ENCODE measurements around the gene CDK18. TPM values are rescaled to one million over a fixed set of nuclear protein-coding genes. Genes with fewer than 3 reads are reported as not detected.

The CDK18 gene
- total and polyA plus RNA-seq, 7 donors: 1.5 to 11.9 (median 3.9) TPM

DNA sequence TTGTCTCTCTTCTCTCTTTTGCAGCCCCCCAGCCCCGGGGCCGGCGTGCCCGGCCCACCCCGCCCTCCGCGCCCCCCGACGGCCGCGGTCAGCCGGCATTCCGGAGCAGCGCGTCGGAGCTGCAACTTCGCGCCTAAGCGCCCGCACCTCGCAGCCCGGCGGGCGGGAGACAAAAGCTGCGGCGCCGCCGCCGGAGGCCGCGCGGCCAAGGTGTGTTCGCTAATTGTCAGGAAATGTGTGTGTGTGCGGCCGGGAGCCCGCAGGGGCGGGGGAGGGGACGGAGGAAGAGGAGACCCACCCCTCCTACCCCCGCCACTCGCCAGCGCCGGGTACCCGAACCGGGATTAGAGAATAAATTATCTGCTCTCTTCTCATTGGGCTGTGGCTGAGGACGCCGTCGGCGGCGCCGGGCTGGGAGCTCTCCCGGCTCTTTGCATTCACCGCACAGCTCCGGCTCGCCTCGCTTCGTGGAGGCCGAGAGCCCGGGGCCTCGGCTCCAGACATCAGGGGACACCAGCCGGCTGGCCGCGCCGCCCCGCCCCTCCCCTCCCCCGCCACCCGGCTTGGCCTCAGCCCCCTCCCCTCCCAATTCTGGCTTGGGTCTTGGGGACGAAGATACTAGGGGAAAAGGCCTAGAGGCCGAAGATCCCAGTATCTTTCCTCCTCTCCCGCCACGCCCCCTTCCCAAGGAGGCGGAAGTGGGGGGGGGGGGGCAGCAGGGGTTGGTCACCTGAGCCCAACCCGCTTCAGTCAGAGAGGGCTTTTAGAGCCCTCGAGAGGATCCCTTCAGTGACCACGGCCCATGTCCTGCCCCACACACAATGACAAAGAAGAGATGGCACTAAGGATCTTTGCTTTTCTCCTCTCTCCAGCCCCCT, 47.4 kb upstream of the CDK18 start:
- intact Hi-C loops (cut with DNase I): no loop called here
- 0 to 3% (median 2%) methylated on average over 41 to 73 of the region's 74 CpGs for WGBS, 3 donors
- no peak for TF ChIP-seq CTCF (IDR thresholded peaks at IDR 0.05)
- H3K9me3 ChIP-seq: no peaks in the 10 kb centered on the region
- DNase-seq: no peak
- H3K36me3 ChIP-seq (ENCODE audit: insufficient read depth in 1 of 2, low read depth in 1 of 2): no peaks in the 10 kb centered on the region
- no peak overlapping the region for H3K27ac ChIP-seq
- H3K27me3 ChIP-seq (ENCODE audit: insufficient read depth in 3 of 3, low read length in 2 of 3): peaks cover 0 to 90% (median 39%) of the 10 kb centered on the region in 3 donors
- ATAC-seq: no peak
- peaks cover 12% of the 10 kb centered on the region for H3K4me1 ChIP-seq
- peak overlapping the region; percentile 37 for H3K4me3 ChIP-seq

DNA sequence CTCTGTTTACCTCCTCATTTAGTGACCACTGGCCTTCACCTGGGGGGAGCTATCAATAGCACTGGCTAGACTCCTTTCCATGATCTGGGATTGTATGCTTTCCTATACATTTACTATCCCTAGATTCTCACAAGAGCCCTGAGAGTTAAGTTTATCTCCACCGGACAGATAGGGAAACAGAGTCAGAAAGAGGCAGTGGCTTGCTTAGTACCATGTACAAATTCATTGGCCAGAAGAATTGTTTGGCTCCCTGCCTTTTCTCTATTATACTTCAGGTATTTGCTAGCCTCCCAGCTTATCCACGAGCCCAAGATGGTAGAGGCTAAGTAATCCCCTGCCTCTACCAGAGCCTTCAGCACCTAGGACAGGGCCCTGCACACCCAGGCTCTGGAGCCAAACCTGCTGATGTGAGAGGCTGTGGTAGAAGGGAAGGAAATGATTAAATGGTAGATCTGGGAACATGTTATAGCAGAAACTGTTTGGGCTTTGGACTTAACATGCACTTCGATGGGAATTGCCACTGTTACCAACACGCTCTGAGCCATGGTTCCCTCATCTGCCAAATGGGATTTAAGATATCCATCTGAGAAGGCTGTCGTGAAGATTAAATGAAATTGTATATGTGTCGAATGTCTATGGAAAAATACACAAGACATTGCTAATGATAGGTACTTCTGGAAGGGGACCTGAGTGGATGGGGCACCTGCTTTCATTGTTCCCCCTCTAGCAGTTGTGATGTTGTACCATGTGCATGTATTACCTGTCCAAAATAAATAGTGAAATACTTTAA, 45.5 kb upstream of the CDK18 start:
- Histone ChIP-seq H3K9me3 (no peaks in the 10 kb centered on the region), H3K4me3 (no peak overlapping the region), H3K27me3 (ENCODE audit: insufficient read depth in 3 of 3, low read length in 2 of 3) (peaks cover 0 to 77% (median 33%) of the 10 kb centered on the region in 3 donors), H3K4me1 (peaks cover 12% of the 10 kb centered on the region), H3K36me3 (ENCODE audit: insufficient read depth in 1 of 2, low read depth in 1 of 2) (no peaks in the 10 kb centered on the region), H3K27ac (no peak overlapping the region)
- no peak for TF ChIP-seq CTCF (IDR thresholded peaks at IDR 0.05)
- intact Hi-C loops (cut with DNase I): no loop called here
- no peak for DNase-seq
- no peak for ATAC-seq
- 35 to 44% (median 38%) methylated on average over 6 of the region's 6 CpGs for WGBS, 3 donors

GRCh38 chr1:205465392-205465791, 39.1 kb upstream of the CDK18 start:
- TF ChIP-seq CTCF (IDR thresholded peaks at IDR 0.05): no peak
- H3K27me3 ChIP-seq (ENCODE audit: insufficient read depth in 3 of 3, low read length in 2 of 3): peaks cover 0 to 20% (median 0%) of the 10 kb centered on the region in 3 donors
- no peaks in the 10 kb centered on the region for H3K36me3 ChIP-seq (ENCODE audit: insufficient read depth in 1 of 2, low read depth in 1 of 2)
- no peak for DNase-seq
- H3K4me1 ChIP-seq: no peaks in the 10 kb centered on the region
- no peak overlapping the region for H3K4me3 ChIP-seq
- no peaks in the 10 kb centered on the region for H3K9me3 ChIP-seq
- WGBS, 3 donors: 43 to 81% (median 75%) methylated on average over 2 of the region's 2 CpGs
- H3K27ac ChIP-seq: no peak overlapping the region
- no peak for ATAC-seq
- intact Hi-C loops (cut with DNase I): no loop called here

GRCh38 chr1:205466595-205467220, 37.8 kb upstream of the CDK18 start:
- Histone ChIP-seq H3K27ac (no peak overlapping the region), H3K9me3 (no peaks in the 10 kb centered on the region), H3K4me3 (no peak overlapping the region), H3K4me1 (no peaks in the 10 kb centered on the region), H3K36me3 (ENCODE audit: insufficient read depth in 1 of 2, low read depth in 1 of 2) (no peaks in the 10 kb centered on the region), H3K27me3 (ENCODE audit: insufficient read depth in 3 of 3, low read length in 2 of 3) (peaks cover 0 to 7% (median 0%) of the 10 kb centered on the region in 3 donors)
- ATAC-seq (no peak), DNase-seq (no peak)
- WGBS, 3 donors: 17 to 22% (median 17%) methylated on average over 7 of the region's 7 CpGs
- no peak for TF ChIP-seq CTCF (IDR thresholded peaks at IDR 0.05)
- intact Hi-C loops (cut with DNase I): no loop called here
